ENCODE results near the gene LY6G6C.

LY6G6C gene

GRCh38 chr6:31723245-31723979 lies 1.9 kb upstream of the LY6G6C start, which contains the start of gene MPIG6B:
Gene MPIG6B (plus strand): TSS chr6:31723373. CDS start chr6:31723384, 11 bp downstream.
- TF ChIP-seq RAD21 (IDR thresholded peaks at IDR 0.05; ENCODE audit: low read depth) (no peak), MAX (IDR thresholded peaks at IDR 0.05) (no peak), TEAD4 (IDR thresholded peaks at IDR 0.05) (no peak), USF1 (IDR thresholded peaks at IDR 0.05) (no peak), CEBPB (IDR thresholded peaks at IDR 0.05) (no peak), YY1 (IDR thresholded peaks at IDR 0.05; ENCODE audit: low read depth) (no peak), FOXM1 (IDR thresholded peaks at IDR 0.05; ENCODE audit: borderline replicate concordance, low read depth) (no peak), CREB1 (IDR thresholded peaks at IDR 0.05; ENCODE audit: low read depth) (no peak), TCF12 (IDR thresholded peaks at IDR 0.05; ENCODE audit: low read depth) (no peak), NFIC (IDR thresholded peaks at IDR 0.05) (no peak), EP300 (IDR thresholded peaks at IDR 0.05; ENCODE audit: borderline replicate concordance) (no peak), ZBTB7A (IDR thresholded peaks at IDR 0.05; ENCODE audit: low read depth) (no peak), TAF1 (IDR thresholded peaks at IDR 0.05; ENCODE audit: low read depth) (no peak), REST (IDR thresholded peaks at IDR 0.05; ENCODE audit: low read depth) (no peak), EGR1 (IDR thresholded peaks at IDR 0.05) (no peak)

GRCh38 chr6:31722173-31722572 lies 627 bp upstream of the LY6G6C start:
- TF ChIP-seq FOXM1 (IDR thresholded peaks at IDR 0.05; ENCODE audit: borderline replicate concordance, low read depth) (no peak), ZBTB7A (IDR thresholded peaks at IDR 0.05; ENCODE audit: low read depth) (no peak), EP300 (IDR thresholded peaks at IDR 0.05; ENCODE audit: borderline replicate concordance) (no peak), USF1 (IDR thresholded peaks at IDR 0.05) (no peak), MAX (IDR thresholded peaks at IDR 0.05) (no peak), RAD21 (IDR thresholded peaks at IDR 0.05; ENCODE audit: low read depth) (no peak), TCF12 (IDR thresholded peaks at IDR 0.05; ENCODE audit: low read depth) (no peak), CEBPB (IDR thresholded peaks at IDR 0.05) (no peak), NFIC (IDR thresholded peaks at IDR 0.05) (no peak), YY1 (IDR thresholded peaks at IDR 0.05; ENCODE audit: low read depth) (no peak), EGR1 (IDR thresholded peaks at IDR 0.05) (no peak), TAF1 (IDR thresholded peaks at IDR 0.05; ENCODE audit: low read depth) (no peak), TEAD4 (IDR thresholded peaks at IDR 0.05) (no peak), CREB1 (IDR thresholded peaks at IDR 0.05; ENCODE audit: low read depth) (no peak), REST (IDR thresholded peaks at IDR 0.05; ENCODE audit: low read depth) (no peak)

GRCh38 chr6:31720196-31720770 lies 1.3 kb downstream of the LY6G6C start:
- TF ChIP-seq TEAD4 (IDR thresholded peaks at IDR 0.05): no peak
- TF ChIP-seq MAX (IDR thresholded peaks at IDR 0.05): no peak
- TF ChIP-seq YY1 (IDR thresholded peaks at IDR 0.05; ENCODE audit: low read depth): no peak
- no peak for TF ChIP-seq FOXM1 (IDR thresholded peaks at IDR 0.05; ENCODE audit: borderline replicate concordance, low read depth)
- no peak for TF ChIP-seq EGR1 (IDR thresholded peaks at IDR 0.05)
- TF ChIP-seq RAD21 (IDR thresholded peaks at IDR 0.05; ENCODE audit: low read depth): no peak
- TF ChIP-seq TCF12 (IDR thresholded peaks at IDR 0.05; ENCODE audit: low read depth): no peak

- TF ChIP-seq ZBTB7A (IDR thresholded peaks at IDR 0.05; ENCODE audit: low read depth): no peak
- TF ChIP-seq USF1 (IDR thresholded peaks at IDR 0.05): no peak
- no peak for TF ChIP-seq EP300 (IDR thresholded peaks at IDR 0.05; ENCODE audit: borderline replicate concordance)
- no peak for TF ChIP-seq YY1 (IDR thresholded peaks at IDR 0.05; ENCODE audit: low read depth)
- no peak for TF ChIP-seq TEAD4 (IDR thresholded peaks at IDR 0.05)
- TF ChIP-seq RAD21 (IDR thresholded peaks at IDR 0.05; ENCODE audit: low read depth): no peak
- TF ChIP-seq TAF1 (IDR thresholded peaks at IDR 0.05; ENCODE audit: low read depth): no peak
- TF ChIP-seq FOXM1 (IDR thresholded peaks at IDR 0.05; ENCODE audit: borderline replicate concordance, low read depth): no peak
- TF ChIP-seq EGR1 (IDR thresholded peaks at IDR 0.05): no peak
- TF ChIP-seq REST (IDR thresholded peaks at IDR 0.05; ENCODE audit: low read depth): no peak
- no peak for TF ChIP-seq TCF12 (IDR thresholded peaks at IDR 0.05; ENCODE audit: low read depth)
- no peak for TF ChIP-seq CREB1 (IDR thresholded peaks at IDR 0.05; ENCODE audit: low read depth)
- TF ChIP-seq NFIC (IDR thresholded peaks at IDR 0.05): no peak
- TF ChIP-seq MAX (IDR thresholded peaks at IDR 0.05): no peak
- TF ChIP-seq CEBPB (IDR thresholded peaks at IDR 0.05): no peak
These were observed 2.5 kb downstream of the LY6G6C start for GRCh38 chr6:31719001-31719400.
